Measurements from ENCODE around the gene CERT1.

Gene CERT1

DNA sequence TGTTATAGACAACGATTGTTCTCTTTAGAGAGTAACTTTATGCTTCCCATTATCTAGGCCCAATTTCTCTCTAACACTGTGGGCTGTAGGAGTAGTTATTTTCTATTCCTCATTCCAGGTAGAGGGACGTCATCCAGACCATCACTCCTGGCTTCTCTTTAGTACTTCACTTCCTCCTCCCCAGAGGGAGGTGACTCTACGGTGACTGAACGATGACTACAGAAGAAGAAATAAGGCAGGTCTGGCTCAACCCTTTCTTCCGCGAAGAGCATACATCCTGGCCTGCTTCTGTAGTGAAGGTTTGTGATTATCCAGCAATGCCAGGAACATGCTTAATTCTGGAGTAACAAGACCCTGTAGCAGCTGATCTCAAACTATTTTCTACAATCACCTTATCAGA, 123.6 kb downstream of the CERT1 start:
- no peak for DNase-seq

DNA sequence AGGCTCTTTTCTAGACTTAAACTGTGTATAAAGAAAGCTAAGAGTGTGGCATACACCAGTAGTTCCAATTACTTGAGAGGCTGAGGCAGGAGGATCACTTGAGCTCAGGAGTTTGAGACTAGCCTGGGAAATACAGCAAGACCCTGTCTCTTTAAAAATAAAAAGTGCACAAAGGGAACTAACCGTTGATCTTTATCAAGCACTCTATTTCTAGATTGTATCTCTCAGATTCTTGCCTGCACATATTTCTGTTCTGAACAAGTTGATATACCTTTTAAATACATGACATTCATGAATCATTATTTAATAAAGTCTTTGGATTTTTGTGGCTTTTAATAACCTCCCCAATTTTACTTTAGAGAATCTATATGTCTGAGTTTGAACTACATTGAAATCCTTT, 127.2 kb downstream of the CERT1 start:
- no peak for DNase-seq

GRCh38 chr5:75381456-75381855, 130.0 kb downstream of the CERT1 start:
- no peak for DNase-seq

GRCh38 chr5:75380099-75380498, 131.3 kb downstream of the CERT1 start:
- DNase-seq, result no peak

DNA sequence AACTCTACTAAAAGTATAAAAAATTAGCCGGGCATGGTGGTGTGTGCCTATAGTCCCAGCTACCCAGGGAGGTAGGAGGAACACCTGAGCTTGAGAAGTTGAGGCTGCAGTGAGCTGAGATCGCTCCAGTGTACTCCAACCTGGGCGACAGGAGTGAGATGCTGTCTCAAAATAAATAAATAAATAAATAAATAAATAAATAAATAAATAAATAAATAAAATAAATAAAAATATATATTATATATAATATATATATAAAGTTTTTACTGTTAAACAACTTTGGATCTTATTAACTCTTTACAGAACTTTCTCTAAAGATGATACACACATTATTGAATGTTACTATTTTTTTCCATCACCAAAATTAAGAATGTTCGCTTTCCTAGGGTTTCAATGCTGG, 136.0 kb downstream of the CERT1 start:
- no peak for DNase-seq

GRCh38 chr5:75374394-75374814, 137.0 kb downstream of the CERT1 start:
- no peak for DNase-seq

DNA sequence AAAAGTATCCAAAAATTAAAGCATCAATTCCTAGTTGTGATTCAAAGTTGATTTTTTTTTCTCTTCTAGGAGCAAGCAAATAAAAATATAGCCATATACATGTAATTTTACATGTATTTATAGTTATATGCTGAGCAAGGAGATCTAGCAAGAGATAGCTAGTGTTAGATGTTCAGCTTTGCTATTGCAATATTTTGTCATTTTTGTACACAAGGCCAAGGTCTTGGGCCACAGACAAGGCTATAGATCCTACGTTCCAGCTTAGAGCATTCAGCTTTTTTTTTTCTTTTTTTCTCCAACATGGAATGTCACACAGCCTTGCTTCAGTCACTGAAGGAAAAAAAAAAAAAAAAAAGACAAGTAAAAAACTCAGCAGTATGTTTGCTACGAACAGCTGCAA, 137.6 kb downstream of the CERT1 start:
- DNase-seq, result no peak

DNA sequence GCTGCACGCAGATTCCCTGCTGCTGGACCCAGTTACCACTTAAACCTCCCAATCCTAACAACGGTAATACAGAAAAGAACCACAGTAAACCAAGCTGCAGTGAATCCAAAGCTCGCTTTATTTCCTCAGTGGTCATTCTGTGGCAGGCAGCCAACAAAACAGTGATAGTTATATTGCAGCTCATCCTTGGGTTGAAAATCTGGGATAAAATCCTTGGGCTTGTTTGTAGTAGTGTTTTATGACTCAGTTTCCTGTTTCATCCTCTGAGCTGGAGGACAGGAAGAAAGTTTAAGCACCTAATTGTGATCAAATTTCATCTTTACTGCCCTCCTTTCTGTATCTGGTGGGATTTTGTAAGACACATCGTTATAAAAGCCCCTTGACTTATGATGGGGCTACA, 143.0 kb downstream of the CERT1 start:
- DNase-seq, result no peak

GRCh38 chr5:75367401-75367800, 144.0 kb downstream of the CERT1 start:
- DNase-seq, result no peak

DNA sequence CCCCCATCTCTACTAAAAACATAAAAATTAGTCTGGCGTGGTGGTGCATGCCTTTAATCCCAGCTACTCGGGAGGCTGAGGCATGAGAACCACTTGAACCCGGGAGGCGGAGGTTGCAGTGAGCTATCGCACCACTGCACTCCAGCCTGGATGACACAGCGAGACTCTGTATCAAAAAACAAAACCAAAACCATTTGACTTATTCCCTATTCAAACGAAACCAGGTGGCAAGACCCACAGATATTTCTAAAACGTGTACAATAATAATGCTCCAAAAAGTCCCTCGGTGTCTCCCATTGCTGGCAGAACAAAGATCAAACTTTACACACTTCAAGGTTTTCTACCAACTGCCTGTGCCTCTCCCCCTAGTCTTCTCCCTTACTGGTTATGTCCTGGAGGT, 144.6 kb downstream of the CERT1 start:
- DNase-seq, result no peak

DNA sequence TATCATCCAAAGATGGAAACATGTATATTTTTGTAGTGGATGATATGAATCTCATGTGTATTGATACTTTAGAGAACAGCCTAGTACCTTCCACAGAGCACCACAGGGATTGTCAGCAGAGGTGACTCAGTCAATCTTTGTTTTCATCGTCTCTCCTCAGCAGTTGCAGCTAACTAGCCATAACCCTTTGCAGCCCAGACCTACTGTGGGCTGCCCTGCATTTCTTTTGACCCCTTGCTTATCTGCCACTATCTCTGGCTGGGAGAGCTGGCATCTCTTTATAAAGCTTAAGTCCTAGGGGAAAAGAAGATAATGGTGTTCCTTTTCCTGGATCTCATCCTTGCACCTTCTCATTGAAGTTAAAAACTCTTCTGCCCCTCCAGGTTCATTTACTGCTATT, 145.7 kb downstream of the CERT1 start:
- no peak for DNase-seq

GRCh38 chr5:75364571-75365280, 146.7 kb downstream of the CERT1 start:
- DNase-seq, result no peak

DNA sequence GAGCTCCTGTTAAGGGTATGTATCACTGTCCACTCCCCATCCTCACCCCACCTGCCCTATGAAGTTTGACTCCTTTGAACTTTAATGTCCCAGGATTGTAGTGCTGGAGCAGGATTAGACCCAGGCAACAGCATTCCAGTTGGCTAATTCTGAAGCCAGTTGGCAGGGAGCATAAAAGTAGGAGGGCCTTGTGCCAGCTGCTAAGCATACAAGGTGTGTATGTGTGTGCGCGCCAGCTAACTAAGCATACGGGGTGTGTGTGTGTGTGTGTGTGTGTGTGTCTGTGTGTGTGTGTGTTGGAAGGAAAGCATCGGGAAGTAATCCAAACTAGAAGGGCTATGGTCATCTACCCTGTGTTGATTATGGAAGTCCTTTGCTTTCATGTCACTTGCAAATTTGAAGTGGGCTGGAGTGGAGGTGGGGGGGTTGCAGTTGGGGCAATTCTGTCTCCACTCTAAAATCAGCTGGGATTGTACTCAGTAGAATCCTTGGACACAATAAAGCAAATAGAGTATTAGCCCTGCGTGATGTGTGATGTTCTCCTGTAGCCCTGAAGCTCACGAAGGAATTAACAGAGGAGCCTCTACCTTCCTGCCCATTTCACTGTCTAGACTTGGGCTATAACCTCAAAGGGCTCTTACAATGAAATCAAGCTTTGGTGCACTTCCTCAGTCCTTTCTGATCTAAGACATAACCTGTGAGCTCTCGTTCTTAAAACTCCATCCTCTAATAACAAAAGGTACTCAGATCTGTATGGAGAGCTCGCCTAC, 147.5 kb downstream of the CERT1 start:
- peak in 1 of 4 experiments; percentile 9 for DNase-seq

DNA sequence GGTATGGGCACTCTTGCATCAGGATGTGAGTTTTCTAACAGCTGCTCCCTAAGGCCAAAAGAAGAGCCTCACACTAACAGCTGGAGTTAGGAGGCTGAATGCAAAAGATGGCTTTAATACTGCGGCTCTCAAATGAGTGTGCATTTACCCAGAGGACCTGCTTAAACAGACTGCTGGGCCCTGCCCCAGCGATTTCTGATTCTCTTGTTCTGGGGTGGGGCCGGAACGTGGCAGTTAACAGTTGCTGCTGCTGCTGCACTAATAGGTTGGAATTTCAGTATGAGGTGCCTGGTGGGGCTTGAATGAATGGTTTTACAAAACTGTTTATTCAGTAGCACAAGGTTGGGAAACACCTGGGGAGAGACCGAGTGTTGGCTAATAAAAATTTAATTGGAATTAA, 148.3 kb downstream of the CERT1 start:
- DNase-seq, result no peak

- no peak for DNase-seq
Observed at GRCh38 chr5:75362474-75362975, 148.9 kb downstream of the CERT1 start.

GRCh38 chr5:75361310-75361709, 150.1 kb downstream of the CERT1 start:
- DNase-seq, result no peak

- no peak for DNase-seq
Observed at GRCh38 chr5:75358117-75358516, 153.3 kb downstream of the CERT1 start.

DNA sequence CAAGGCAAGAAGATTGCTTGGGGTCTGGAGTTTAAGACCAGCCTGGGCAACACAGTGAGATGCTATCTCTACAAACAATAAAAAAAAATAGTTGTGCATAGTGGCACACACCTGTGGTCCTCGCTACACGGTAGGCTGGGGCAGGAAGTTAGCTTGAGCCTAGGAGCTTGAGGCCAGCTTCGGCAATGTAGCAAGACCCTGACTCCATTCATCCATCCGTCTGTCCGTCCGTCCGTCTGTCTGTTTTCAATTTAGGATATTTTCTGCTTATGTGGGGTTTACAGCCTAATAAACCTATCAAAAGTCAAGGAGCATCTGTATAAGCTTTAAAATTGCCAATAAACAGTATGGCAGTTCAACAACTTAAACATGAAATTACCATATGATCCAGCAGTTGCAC, 154.7 kb downstream of the CERT1 start:
- no peak for DNase-seq

DNA sequence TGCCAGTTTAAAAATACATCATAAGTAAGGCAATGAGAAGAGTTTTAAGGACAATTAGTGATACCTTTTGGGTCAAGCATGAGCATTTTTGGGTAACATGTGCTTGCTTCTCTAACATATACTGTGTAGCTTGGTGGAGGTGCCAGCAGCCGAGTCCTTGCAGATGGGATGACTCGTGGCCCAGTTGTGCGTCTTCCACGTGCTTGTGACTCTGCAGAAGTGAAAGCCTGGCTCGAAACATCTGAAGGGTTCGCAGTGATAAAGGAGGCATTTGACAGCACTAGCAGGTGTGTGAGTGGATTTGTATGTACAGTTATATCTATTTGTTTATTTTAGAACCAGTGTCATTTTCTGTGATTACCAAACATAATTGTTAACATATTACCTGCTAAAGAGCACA, 156.2 kb downstream of the CERT1 start:
- DNase-seq, result no peak

- no peak for DNase-seq
Observed at GRCh38 chr5:75351139-75351926, 160.1 kb downstream of the CERT1 start.

- DNase-seq, result no peak
Observed at GRCh38 chr5:75349663-75350062, 161.8 kb downstream of the CERT1 start.

- no peak for DNase-seq
Observed at GRCh38 chr5:75348241-75348640, 163.2 kb downstream of the CERT1 start.

GRCh38 chr5:75342836-75343235, 168.6 kb downstream of the CERT1 start:
- no peak for DNase-seq
